ENCODE measurements around the gene SLC22A25.
A peak's percentile ranks its signal among the peaks of the same experiment; 100 is the strongest.
"Not testable (repeated sequence)": the region's sequence is repeated elsewhere in the genome, so short reads cannot be mapped to it uniquely, and the experiment has no call there.

Gene SLC22A25

DNA sequence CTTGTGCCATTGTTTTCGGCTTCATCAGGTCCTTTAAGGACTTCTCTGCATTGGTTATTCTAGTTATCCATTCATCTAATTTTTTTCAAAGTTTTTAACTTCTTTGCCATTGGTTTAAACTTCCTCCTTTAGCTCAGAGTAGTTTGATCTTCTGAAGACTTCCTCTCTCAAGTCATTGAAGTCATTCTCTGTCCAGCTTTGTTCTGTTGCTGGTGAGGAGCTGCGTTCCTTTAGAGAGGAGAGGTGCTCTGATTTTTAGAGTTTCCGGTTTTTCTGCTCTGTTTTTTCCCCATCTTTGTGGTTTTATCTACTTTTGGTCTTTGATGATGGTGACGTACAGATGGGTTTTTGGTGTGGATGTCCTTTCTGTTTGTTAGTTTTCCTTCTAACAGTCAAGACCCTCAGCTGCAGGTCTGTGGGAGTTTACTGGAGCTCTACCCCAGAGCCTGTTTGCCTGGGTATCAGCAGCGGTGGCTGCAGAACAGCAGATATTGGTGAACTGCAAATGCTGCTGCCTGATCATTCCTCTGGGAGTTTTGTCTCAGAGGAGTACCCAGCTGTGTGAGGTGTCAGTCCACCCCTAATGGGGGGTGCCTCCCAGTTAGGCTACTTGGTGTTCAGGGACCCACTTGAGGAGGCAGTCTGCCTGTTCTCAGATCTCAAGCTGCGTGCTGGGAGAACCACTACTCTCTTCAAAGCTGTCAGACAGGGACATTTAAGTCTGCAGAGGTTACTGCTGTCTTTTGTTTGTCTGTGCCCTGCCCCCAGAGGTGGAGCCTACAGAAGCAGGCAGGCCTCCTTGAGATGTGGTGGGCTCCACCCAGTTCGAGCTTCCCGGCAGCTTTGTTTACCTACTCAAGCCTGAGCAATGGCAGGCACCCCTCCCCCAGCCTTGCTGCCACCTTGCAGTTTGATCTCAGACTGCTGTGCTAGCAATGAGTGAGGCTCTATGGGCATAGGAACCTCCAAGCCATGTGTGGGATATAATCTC is 7.6 kb downstream of the SLC22A25 start:
- not testable (repeated sequence) for DNase-seq (ENCODE audit: low read depth in 2 of 2)

DNA sequence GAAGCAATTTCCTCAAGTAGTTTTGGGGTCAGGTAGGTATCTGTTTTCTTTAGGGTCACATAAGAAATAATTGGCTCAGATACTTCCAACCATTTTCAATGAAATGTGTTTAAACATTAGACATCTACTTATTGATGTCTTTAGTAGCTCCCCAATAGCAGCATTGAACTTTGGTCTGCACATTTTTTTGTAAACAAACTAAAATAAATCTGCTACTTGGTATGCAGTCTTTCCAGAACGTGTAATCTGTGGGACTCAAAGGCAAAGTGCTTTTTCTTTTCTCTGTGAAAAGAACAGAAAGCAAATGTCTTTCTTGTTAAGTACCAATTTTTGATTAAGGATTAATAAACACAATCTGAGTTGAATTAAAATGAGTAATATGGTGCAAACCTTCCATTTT is 13.6 kb downstream of the SLC22A25 start:
- DNase-seq (ENCODE audit: low read depth in 2 of 2): no peak

DNA sequence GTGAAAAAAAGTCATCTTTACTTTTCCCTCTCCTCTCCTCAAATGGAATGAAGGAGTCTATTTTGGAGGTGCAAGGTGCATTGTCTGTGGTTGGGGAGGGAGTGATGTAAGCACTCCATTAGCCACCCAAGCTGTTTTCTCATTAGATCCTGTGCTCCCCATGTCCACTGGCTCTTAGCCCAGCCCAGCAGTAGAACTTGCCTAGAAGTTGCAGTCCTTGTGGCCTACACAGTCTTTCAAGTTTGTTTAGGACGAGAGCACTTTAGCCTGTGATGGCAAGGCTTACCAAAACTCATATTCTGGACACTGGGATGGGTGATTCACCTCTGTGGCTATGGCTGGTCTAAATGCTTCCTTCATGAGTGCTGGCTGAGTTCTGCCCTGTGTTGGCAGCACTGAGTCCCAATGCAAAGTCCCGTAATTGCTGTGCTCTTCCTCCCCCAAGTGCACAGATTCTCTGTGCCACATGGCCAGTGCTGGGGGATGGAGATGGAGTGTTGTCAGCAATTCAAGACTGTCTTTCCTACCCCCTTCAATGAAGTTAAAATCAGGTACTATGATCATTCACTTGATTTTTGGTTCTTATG is 15.8 kb downstream of the SLC22A25 start:
- DNase-seq (ENCODE audit: low read depth in 2 of 2): no peak

DNA sequence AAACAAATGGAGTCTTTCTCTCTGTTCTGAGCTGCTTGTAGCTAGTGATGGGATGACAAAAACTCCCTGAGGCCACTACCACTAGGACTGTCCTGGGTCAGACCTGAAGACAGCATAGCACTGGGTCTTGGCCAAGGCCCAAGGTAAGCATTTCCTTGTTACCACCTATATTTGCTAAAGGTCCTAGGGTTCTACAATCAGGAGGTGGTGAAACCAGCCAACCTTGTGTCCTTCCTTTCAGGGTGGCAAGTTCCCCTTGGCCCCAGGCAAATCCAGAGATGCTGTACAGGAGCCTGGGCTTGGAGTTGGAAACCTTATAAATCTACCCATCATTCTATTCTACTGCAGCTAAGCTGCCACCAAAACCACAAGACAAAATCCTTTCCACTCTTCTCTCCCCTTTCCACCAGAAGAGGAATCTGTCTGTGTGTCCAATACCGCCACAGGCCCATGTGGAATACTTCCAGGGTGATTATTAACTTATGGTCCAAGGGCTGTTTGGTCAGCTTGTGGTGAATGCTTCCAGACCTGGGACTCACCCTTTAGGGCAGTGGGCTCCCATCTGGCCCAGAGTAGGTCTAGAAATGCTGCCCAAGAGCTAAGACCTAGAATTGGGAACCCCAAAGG is 16.8 kb downstream of the SLC22A25 start:
- DNase-seq (ENCODE audit: low read depth in 2 of 2): no peak

DNA sequence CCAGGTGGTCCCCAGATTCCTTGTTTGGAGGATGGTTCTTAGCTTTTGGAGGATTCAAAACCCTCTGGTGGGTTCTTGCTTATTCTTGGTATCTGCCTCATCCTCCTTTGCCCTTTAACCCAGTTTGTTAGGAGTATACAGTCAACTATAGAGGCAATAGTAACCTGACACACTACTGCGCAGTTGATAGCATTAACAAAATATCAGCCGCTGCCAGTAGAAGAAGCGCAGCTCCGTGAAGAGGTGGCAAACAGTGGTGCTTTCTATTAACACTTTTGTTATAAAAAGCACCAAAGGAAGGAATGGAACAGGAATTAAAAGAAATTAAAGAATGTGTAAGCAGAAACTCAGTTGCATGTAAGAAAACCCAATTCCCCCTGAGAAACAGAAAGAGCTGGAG is 29.3 kb downstream of the SLC22A25 start:
- DNase-seq (ENCODE audit: low read depth in 2 of 2): no peak

DNA sequence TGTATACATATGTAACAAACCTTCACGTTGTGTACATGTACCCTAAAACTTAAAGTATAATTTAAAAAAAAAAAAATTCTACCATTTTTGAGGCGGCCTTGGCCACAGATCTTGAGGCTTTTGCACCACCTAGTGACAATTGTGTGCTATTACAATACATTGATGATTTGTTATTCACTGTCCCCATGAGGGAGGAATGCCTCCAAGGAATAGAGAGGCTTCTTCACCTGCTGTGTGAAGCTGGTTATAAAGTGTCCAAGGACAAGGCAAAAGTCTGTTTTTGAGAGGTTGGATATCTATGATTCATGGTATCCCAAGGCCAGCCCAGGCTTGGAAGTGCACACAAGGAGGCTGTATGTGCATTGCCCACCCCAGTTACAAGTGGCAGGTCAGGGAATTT is 30.7 kb downstream of the SLC22A25 start:
- DNase-seq (ENCODE audit: low read depth in 2 of 2): peak in 1 of 2 experiments; percentile 1

DNA sequence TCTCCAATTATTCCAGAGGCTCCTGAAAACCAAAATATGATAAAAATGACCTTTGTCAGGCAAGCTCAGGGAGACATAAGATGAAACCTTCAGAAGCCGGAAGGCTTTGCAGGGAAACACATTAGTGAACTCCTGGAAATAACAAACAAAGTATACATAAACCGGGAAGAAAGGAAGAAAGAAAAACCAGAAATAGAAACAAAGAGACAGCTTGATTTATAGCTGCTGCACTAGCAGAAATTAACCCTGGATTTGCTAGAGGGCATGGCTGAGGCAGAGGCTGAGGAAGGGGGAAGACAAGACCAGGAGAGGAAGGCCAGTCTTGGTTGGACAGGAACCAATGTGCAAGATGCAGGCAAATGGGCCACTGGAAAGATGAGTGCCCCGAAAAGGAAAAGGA is 33.3 kb downstream of the SLC22A25 start:
- DNase-seq (ENCODE audit: low read depth in 2 of 2): no peak
